ENCODE data around the gene SPATC1L.
"Not testable (repeated sequence)": the region's sequence is repeated elsewhere in the genome, so short reads cannot be mapped to it uniquely, and the experiment has no call there.

SPATC1L gene

DNA sequence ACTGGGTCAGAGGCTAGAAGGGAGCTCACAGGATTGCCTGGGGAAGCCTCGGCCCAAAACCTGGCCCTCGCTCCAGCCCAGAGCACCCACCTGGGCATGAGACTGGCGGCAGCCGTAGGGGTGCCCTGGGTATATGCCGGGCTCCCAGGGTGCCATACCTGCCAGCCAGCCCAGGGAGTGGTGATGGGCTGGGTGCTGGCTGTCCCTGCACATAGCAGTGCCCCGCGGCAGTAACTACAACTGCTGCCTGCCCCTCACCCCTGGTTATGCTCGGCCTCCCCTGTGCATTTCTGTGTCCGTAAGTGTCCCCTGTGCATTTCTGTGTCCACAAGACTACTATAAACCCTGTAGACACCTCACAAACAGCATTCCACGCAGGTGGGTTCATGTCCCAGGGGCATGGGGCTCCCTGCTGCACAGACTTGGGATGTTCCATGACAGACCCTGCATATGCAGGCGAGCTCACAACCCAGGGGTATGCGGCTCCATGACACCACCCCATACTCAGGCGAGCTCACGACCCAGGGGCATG is 5.8 kb upstream of the SPATC1L start:
- no peak overlapping the region for H3K9ac ChIP-seq (ENCODE audit: low read length)
- no peaks in the 10 kb centered on the region for H3K4me1 ChIP-seq (ENCODE audit: control insufficient read depth, insufficient read depth, low read length)
- no peak overlapping the region for H3K4me3 ChIP-seq (ENCODE audit: low read length)
- peaks cover 24% of the 10 kb centered on the region for H3K36me3 ChIP-seq (ENCODE audit: control insufficient read depth, insufficient read depth, low read length)
- no peak overlapping the region for H3K27ac ChIP-seq (ENCODE audit: low read depth, low read length)
- no peaks in the 10 kb centered on the region for H3K27me3 ChIP-seq (ENCODE audit: control insufficient read depth, insufficient read depth, low read length)

DNA sequence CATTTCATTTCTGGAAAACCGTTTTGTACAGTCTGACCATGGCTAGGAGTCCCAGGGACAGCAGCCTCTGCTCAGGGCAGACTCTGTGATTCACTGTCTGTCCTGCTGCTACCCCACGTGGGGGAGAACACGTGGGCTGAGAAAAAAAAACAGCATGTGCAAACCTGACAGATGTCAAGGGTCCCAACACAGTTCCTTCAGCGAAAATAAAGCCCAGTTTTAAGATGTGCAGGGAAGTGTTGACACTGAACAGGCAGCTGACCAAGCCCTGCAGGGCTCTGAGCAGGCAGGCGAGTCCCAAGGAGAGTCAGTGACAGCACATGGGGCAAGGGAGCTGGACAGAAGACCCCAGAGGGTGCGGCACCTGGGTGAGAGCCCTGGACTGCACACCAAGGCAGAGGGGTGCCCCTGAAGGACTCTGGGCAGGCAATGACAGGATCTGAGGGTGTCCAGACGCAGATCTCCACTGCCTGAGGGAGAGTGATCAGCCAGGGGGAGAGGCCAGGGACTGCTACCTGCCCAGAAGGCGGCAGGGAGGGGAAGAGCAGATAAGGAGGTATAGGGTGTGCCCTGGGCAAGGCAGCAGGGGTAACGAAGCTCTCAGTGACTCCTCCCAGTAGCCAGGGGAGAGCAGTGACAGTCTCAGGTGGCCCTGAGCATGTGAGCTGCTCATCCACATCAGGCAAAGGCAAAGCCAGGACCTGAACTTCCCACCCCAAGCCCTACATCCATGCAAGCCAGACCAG is 5.1 kb upstream of the SPATC1L start:
- H3K4me1 ChIP-seq (ENCODE audit: control insufficient read depth, insufficient read depth, low read length): no peaks in the 10 kb centered on the region
- no peak overlapping the region for H3K4me3 ChIP-seq (ENCODE audit: low read length)
- no peak overlapping the region for H3K9ac ChIP-seq (ENCODE audit: low read length)
- H3K27me3 ChIP-seq (ENCODE audit: control insufficient read depth, insufficient read depth, low read length): no peaks in the 10 kb centered on the region
- peaks cover 19% of the 10 kb centered on the region for H3K36me3 ChIP-seq (ENCODE audit: control insufficient read depth, insufficient read depth, low read length)
- peak overlapping the region; percentile 25 for H3K27ac ChIP-seq (ENCODE audit: low read depth, low read length)

DNA sequence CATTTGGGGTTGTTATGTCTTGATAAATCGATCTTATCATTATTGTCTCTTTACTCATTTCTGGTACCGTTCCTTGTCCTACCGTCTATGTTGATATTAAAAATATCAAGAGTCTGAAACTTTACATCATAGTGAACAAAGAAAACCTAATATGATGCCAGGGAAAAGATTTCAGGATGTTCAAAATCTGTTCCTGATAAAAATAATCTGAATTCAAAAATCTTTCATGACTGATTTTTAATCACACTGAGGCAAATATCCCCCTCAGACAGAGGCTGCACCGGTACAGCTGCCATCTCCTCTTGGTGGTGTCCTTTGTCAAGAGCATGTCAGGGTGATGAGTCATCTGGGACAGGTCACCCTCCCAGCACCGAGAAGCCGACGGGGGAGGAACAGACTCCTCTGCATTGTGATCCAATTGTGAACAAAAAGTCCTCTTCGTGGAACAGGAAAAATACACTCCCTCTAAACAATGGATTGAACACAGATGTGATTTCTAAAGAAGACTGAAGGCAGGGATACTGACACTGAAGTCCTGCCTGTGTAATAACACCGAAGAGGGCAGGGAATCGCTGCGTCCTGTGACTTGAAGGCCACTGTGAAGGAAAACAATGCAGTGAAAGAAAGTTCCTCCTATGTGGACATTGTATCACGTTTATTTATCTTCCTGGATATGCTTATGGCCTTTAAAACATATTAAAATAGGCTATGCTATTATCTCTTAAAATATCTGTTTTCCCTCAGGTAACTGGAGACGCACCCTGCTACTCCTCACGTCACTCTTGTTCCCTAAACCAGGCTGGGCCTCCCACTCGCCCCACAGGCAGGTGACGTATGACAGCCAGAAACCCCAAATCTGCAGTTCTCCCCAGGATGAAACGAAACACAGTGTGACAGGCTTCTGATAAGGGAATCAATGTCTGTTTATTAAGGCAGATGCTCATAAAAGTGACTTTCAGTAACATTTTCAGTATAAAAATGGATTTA is 4.3 kb upstream of the SPATC1L start:
- no peak overlapping the region for H3K4me3 ChIP-seq (ENCODE audit: low read length)
- no peaks in the 10 kb centered on the region for H3K27me3 ChIP-seq (ENCODE audit: control insufficient read depth, insufficient read depth, low read length)
- no peaks in the 10 kb centered on the region for H3K4me1 ChIP-seq (ENCODE audit: control insufficient read depth, insufficient read depth, low read length)
- no peak overlapping the region for H3K9ac ChIP-seq (ENCODE audit: low read length)
- H3K36me3 ChIP-seq (ENCODE audit: control insufficient read depth, insufficient read depth, low read length): peaks cover 12% of the 10 kb centered on the region
- peak overlapping the region; percentile 25 for H3K27ac ChIP-seq (ENCODE audit: low read depth, low read length)

DNA sequence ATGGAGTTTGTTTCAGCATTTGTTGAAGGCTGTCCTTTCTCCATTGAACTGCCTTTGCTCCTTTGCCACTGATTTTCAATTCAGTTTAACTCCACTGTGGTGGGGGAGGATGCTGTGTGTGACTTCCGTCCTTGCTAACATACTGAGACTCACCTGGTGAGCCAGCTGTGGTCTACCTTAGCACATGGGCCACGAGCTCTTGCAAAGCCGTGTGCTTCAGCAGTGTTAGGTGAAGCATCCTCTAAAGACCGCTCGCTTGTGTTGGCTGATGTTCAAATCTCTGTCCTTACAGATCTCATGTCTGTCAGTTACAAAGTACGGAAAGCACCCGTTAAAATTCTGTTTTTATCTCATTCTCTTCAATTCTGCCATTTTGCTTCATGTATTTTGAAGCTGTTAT is 3.6 kb upstream of the SPATC1L start:
- H3K27me3 ChIP-seq (ENCODE audit: control insufficient read depth, insufficient read depth, low read length): no peaks in the 10 kb centered on the region
- H3K27ac ChIP-seq (ENCODE audit: low read depth, low read length): peak overlapping the region; percentile 17
- H3K4me1 ChIP-seq (ENCODE audit: control insufficient read depth, insufficient read depth, low read length): no peaks in the 10 kb centered on the region
- peaks cover 9% of the 10 kb centered on the region for H3K36me3 ChIP-seq (ENCODE audit: control insufficient read depth, insufficient read depth, low read length)
- no peak overlapping the region for H3K4me3 ChIP-seq (ENCODE audit: low read length)
- H3K9ac ChIP-seq (ENCODE audit: low read length): no peak overlapping the region

DNA sequence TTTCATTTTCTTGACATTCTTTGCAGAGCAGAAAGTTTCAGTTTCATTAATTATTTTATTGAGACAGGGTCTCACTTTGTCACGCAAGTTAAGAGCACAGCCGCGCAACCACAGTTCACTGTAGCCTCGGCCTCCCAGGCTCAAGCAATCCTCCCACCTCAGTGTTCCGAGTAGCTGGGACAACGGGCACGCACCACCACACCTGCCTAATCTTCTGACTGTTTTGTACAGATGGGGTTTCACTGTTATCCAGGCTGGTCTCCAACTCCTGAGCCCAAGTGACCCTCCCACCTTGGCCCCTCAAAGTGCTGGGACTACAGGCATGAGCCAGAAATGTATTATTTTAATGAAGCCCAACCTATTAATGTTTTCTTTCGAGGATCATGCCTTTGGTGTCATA is 3.0 kb upstream of the SPATC1L start:
- Histone ChIP-seq H3K27ac (ENCODE audit: low read depth, low read length) (no peak overlapping the region), H3K4me3 (ENCODE audit: low read length) (no peak overlapping the region), H3K4me1 (ENCODE audit: control insufficient read depth, insufficient read depth, low read length) (no peaks in the 10 kb centered on the region), H3K36me3 (ENCODE audit: control insufficient read depth, insufficient read depth, low read length) (peaks cover 4% of the 10 kb centered on the region), H3K27me3 (ENCODE audit: control insufficient read depth, insufficient read depth, low read length) (no peaks in the 10 kb centered on the region), H3K9ac (ENCODE audit: low read length) (no peak overlapping the region)

DNA sequence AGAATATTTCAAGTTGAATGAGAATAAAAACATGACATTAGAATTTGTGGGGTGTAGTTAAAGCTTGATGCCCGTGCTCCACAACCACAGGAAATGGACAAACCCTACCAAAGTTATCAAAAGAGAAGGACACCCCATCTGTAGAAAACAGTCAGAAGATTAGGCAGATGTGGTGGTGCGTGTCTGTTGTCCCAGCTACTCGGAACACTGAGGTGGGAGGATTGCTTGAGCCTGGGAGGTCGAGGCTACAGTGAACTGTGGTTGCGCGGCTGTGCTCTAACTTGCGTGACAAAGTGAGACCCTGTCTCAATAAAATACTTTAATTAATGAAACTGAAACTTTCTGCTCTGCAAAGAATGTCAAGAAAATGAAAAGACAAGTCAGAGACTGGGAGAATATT is 1.5 kb upstream of the SPATC1L start:
- Histone ChIP-seq H3K27me3 (ENCODE audit: control insufficient read depth, insufficient read depth, low read length) (no peaks in the 10 kb centered on the region), H3K4me1 (ENCODE audit: control insufficient read depth, insufficient read depth, low read length) (no peaks in the 10 kb centered on the region), H3K36me3 (ENCODE audit: control insufficient read depth, insufficient read depth, low read length) (peaks cover 3% of the 10 kb centered on the region), H3K9ac (ENCODE audit: low read length) (no peak overlapping the region), H3K27ac (ENCODE audit: low read depth, low read length) (peak overlapping the region; percentile 92), H3K4me3 (ENCODE audit: low read length) (no peak overlapping the region)

DNA sequence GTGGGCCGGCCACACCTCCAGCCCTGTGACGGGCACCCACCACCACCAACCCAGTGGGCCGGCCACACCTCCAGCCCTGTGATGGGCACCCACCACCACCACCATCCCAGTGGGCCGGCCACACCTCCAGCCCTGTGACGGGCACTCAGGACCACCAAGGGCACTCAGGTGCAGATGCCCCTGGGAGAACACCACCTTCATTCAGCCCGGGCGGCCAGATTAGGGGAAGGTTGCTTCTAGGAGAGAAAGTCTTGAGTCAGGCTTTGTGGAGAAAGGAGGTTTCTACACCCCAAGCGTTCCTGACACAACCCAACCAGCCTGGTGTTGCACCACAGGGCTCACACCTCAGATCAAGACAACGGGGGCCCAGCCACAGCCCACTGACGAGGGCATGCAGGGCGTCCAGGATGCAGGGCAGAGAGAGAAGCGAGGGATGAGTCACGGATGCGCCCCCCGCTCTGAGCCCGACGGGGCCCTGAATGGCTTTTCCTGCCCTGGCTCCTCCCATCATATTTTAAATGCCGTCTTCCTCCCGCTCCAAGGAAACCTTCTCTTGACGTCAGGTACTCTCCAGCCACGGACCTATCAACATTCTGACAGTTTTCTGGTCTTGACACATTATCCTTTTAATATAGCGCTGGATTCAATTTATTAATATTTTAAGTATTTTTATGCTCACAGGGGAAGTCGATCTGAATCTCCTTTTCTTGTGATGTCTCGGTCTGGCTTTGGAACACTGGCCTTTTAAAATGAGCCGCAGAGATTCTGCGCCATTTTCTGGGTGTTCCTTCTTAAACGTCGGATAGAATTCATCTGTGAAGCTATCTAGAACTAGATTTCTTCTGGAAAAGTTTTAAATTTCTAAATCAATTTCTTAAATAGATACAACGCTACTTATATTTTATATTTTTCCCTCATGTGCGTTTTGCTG is 631 bp upstream of the SPATC1L start:
- Histone ChIP-seq H3K36me3 (ENCODE audit: control insufficient read depth, insufficient read depth, low read length) (no peaks in the 10 kb centered on the region), H3K4me1 (ENCODE audit: control insufficient read depth, insufficient read depth, low read length) (no peaks in the 10 kb centered on the region), H3K27ac (ENCODE audit: low read depth, low read length) (peak overlapping the region; percentile 92), H3K4me3 (ENCODE audit: low read length) (peak overlapping the region; percentile 94), H3K9ac (ENCODE audit: low read length) (peak overlapping the region; percentile 34), H3K27me3 (ENCODE audit: control insufficient read depth, insufficient read depth, low read length) (no peaks in the 10 kb centered on the region)

DNA sequence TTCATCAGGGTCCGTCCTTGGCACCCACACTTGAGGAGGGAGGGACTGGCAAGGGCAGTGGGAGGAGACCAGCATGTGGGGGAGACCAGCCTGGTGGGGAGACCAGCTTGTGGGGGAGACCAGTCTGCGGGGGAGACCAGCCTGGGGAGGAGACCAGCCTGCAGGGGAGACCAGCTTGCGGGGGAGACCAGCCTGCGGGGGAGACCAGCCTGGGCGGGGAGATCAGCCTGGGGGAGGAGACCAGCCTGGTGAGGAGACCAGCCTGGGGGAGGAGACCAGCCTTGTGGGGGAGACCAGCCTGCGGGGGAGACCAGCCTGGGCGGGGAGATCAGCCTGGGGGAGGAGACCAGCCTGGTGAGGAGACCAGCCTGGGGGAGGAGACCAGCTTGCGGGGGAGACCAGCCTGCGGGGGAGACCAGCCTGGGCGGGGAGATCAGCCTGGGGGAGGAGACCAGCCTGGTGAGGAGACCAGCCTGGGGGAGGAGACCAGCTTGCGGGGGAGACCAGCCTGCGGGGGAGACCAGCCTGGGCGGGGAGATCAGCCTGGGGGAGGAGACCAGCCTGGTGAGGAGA is 836 bp downstream of the SPATC1L start:
- not testable (repeated sequence) for H3K36me3 ChIP-seq (ENCODE audit: control insufficient read depth, insufficient read depth, low read length); H3K27ac ChIP-seq (ENCODE audit: low read depth, low read length); H3K4me1 ChIP-seq (ENCODE audit: control insufficient read depth, insufficient read depth, low read length); H3K27me3 ChIP-seq (ENCODE audit: control insufficient read depth, insufficient read depth, low read length); H3K9ac ChIP-seq (ENCODE audit: low read length)
- H3K4me3 ChIP-seq (ENCODE audit: low read length): peak overlapping the region; percentile 77

DNA sequence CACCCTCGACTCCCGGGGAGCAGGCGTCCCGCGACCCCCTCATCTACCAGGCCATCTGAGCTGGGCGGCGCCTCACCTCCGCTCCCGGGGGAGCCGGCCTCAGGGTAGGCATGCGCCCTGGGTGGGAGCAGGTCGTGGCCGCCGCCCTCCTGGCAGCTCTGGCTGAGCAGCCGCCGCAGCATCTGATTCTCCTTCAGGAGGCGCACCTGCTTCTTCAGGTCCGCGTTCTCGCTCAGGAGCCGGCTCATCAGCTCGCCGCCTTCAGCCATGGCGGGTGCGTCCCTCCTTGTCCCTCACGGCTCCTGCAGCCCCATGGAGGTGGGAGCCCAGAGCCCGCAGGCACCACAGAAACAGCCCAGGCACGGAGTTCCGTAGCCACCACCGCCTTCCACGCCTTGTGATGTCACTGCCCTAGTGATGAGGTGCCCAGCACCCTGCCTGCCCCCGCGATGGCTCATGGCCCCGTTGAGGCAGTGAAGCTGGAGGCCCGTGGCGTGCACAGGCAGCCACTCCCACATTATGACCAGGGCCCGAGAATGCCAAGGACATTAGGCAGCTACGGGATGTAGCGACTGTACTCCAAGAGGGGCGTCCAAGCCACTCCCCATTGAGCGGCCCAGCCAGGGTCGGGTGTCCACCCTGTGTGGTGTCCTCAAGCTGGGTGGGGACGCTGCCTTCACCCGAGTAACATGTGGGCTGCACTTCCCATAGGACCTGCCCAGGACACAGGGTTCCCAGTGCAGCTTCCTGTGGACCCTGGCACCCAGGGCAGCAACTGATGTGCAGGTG is 1.5 kb downstream of the SPATC1L start:
- Histone ChIP-seq H3K4me1 (ENCODE audit: control insufficient read depth, insufficient read depth, low read length) (no peaks in the 10 kb centered on the region), H3K27me3 (ENCODE audit: control insufficient read depth, insufficient read depth, low read length) (no peaks in the 10 kb centered on the region), H3K4me3 (ENCODE audit: low read length) (peak overlapping the region; percentile 19), H3K36me3 (ENCODE audit: control insufficient read depth, insufficient read depth, low read length) (no peaks in the 10 kb centered on the region), H3K27ac (ENCODE audit: low read depth, low read length) (no peak overlapping the region), H3K9ac (ENCODE audit: low read length) (no peak overlapping the region)

DNA sequence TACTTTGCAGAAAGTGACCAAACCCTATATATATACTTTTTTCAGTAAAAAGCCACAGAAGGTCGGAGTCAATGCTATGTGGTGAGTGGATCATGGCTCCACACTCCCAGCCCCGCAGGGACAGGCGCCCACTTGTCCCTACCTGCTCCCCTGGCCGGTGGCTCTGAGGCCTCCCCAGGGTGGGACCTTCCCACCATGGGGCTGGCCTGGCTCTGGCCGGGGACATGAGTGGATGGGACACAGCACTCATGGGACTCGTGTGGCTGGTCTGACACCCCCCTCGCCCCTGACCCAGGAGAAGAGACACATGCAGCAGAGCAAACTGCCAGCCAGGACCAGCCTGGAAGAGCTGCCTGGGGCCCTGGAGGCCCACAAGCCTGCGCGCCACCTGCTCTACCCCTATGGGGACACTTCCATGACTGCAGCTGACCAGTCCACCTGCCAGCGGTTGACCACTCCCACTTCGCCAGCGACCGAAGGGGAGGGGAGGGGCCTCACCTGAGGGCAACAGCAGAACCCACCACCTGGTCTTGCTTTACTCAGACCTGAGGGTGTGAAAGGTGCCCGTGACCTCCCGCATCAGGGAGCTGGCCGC is 2.2 kb downstream of the SPATC1L start:
- Histone ChIP-seq H3K9ac (ENCODE audit: low read length) (no peak overlapping the region), H3K36me3 (ENCODE audit: control insufficient read depth, insufficient read depth, low read length) (no peaks in the 10 kb centered on the region), H3K4me1 (ENCODE audit: control insufficient read depth, insufficient read depth, low read length) (no peaks in the 10 kb centered on the region), H3K27ac (ENCODE audit: low read depth, low read length) (no peak overlapping the region), H3K27me3 (ENCODE audit: control insufficient read depth, insufficient read depth, low read length) (no peaks in the 10 kb centered on the region), H3K4me3 (ENCODE audit: low read length) (no peak overlapping the region)

DNA sequence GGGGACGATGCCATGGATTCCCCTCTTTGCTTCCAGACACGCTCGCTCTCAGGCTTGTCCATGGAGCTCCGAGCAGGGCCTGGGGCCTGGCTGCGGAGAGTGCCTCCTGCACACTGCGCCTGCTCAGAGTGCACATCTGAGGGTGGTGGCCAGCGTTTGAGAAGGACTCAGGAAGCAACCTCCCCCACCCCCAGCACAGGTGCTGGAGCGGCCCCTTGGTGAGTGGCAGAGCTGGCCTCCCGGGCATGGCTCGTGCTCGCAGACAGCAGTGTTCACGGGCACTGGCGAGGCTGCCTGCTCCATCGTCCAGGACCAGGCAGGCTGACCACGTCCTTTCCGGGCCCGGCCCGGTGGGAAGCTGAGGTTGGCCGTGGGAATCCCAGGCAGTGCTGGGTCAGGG is 2.8 kb downstream of the SPATC1L start:
- Histone ChIP-seq H3K36me3 (ENCODE audit: control insufficient read depth, insufficient read depth, low read length) (no peaks in the 10 kb centered on the region), H3K27ac (ENCODE audit: low read depth, low read length) (no peak overlapping the region), H3K27me3 (ENCODE audit: control insufficient read depth, insufficient read depth, low read length) (no peaks in the 10 kb centered on the region), H3K9ac (ENCODE audit: low read length) (no peak overlapping the region), H3K4me3 (ENCODE audit: low read length) (no peak overlapping the region), H3K4me1 (ENCODE audit: control insufficient read depth, insufficient read depth, low read length) (no peaks in the 10 kb centered on the region)

Measured in rectal smooth muscle tissue (tissue), 1 donor.